ENCODE results near the gene LY6G6C.
"Not testable (repeated sequence)": the region's sequence is repeated elsewhere in the genome, so short reads cannot be mapped to it uniquely, and the experiment has no call there.

DNA sequence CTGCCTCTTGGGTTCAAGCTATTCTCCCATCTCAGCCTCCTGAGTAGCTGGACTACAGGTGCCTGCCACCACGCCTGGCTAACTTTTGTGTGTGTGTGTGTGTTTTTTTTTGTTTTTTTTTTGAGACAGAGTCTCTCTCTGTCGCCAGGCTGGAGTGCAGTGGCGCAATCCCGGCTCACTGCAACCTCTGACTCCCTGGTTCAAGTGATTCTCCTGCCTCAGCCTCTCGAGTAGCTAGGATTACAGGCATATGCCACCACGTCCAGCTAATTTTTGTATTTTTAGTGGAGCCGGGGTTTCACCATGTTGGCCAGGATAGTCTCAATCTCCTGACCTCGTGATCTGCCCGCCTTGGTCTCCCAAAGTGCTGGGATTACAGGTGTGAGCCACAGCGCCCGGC lies 12.4 kb downstream of the LY6G6C start:
- TF ChIP-seq, protein P1, sequence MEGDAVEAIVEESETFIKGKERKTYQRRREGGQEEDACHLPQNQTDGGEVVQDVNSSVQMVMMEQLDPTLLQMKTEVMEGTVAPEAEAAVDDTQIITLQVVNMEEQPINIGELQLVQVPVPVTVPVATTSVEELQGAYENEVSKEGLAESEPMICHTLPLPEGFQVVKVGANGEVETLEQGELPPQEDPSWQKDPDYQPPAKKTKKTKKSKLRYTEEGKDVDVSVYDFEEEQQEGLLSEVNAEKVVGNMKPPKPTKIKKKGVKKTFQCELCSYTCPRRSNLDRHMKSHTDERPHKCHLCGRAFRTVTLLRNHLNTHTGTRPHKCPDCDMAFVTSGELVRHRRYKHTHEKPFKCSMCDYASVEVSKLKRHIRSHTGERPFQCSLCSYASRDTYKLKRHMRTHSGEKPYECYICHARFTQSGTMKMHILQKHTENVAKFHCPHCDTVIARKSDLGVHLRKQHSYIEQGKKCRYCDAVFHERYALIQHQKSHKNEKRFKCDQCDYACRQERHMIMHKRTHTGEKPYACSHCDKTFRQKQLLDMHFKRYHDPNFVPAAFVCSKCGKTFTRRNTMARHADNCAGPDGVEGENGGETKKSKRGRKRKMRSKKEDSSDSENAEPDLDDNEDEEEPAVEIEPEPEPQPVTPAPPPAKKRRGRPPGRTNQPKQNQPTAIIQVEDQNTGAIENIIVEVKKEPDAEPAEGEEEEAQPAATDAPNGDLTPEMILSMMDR (IDR thresholded peaks at IDR 0.05) = not testable (repeated sequence)
- TF ChIP-seq EP300 (IDR thresholded peaks at IDR 0.05) = not testable (repeated sequence)
